ENCODE measurements around the gene SPAG9.

The SPAG9 gene

DNA sequence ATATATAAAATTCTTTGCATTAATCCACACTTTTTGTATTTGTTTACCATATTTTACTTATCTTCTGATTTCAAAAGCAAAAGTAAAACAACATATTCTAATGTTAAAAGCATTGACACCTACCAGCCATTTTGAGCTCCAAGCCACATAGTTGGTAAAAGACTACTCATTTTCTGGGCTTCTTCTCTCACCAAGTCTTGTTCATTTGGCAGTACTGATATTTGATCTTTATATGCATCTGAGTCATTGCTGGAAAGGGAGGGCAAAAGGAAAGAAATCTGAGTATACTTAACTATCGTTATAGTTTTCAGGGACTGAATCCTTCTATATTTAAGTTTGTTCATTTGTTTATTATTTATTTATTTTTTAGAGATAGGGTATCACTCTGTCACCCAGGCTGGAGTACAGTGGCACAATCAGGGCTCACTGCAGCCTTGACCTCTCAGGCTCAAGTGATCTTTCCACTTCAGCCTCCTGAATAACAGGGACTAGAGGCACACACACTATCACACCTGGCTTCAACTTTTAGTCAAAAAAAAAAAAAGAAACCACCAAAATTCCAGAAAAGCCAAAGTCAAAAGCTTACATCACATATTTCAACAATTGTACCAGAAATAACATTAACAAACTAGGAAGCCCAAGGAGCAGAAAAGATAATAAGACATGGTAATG, 133.5 kb downstream of the SPAG9 start:
- TF ChIP-seq, protein P1, sequence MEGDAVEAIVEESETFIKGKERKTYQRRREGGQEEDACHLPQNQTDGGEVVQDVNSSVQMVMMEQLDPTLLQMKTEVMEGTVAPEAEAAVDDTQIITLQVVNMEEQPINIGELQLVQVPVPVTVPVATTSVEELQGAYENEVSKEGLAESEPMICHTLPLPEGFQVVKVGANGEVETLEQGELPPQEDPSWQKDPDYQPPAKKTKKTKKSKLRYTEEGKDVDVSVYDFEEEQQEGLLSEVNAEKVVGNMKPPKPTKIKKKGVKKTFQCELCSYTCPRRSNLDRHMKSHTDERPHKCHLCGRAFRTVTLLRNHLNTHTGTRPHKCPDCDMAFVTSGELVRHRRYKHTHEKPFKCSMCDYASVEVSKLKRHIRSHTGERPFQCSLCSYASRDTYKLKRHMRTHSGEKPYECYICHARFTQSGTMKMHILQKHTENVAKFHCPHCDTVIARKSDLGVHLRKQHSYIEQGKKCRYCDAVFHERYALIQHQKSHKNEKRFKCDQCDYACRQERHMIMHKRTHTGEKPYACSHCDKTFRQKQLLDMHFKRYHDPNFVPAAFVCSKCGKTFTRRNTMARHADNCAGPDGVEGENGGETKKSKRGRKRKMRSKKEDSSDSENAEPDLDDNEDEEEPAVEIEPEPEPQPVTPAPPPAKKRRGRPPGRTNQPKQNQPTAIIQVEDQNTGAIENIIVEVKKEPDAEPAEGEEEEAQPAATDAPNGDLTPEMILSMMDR (IDR thresholded peaks at IDR 0.05; ENCODE audit: poor library complexity, severe bottlenecking) = no peak
- Histone ChIP-seq H3K27me3 (ENCODE audit: insufficient read depth, poor library complexity, severe bottlenecking) (no peaks in the 10 kb centered on the region), H3K4me3 (ENCODE audit: severe bottlenecking) (no peak overlapping the region), H3K27ac (ENCODE audit: poor library complexity, severe bottlenecking) (no peak overlapping the region), H3K4me1 (ENCODE audit: insufficient read depth, poor library complexity, severe bottlenecking) (peaks cover 4% of the 10 kb centered on the region), H3K9me3 (ENCODE audit: severe bottlenecking) (no peaks in the 10 kb centered on the region), H3K36me3 (ENCODE audit: low read depth) (peaks cover 95% of the 10 kb centered on the region)
- ATAC-seq (ENCODE audit: low read depth) (peak; percentile 53; the same call in 1 of the 3 replicates), DNase-seq (ENCODE audit: low spot score) (no peak)

DNA sequence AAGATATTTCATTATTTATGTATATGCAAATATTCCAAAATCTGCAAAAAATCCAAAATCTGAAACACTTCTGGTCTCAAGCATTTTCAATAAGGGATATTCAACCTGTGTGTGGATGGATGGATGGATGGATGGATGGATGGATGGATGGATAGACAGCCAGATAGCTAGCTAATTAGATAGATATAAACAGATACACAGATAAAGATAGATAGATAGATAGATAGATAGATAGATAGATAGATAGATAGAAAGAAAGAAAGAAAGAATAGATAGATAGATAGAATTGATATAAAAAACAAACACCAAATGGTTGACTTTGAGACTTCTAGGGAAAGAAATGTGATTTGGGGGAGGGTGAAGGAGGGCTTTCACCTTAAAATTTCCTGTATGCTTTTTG, 139.4 kb downstream of the SPAG9 start:
- TF ChIP-seq, protein P1 (IDR thresholded peaks at IDR 0.05; ENCODE audit: poor library complexity, severe bottlenecking) = no peak
- Histone ChIP-seq H3K4me3 (ENCODE audit: severe bottlenecking) (no peak overlapping the region), H3K9me3 (ENCODE audit: severe bottlenecking) (no peaks in the 10 kb centered on the region), H3K27ac (ENCODE audit: poor library complexity, severe bottlenecking) (no peak overlapping the region), H3K4me1 (ENCODE audit: insufficient read depth, poor library complexity, severe bottlenecking) (peaks cover 4% of the 10 kb centered on the region), H3K36me3 (ENCODE audit: low read depth) (peaks cover 90% of the 10 kb centered on the region), H3K27me3 (ENCODE audit: insufficient read depth, poor library complexity, severe bottlenecking) (no peaks in the 10 kb centered on the region)
- ATAC-seq (ENCODE audit: low read depth) = no peak
- no peak for DNase-seq (ENCODE audit: low spot score)

DNA sequence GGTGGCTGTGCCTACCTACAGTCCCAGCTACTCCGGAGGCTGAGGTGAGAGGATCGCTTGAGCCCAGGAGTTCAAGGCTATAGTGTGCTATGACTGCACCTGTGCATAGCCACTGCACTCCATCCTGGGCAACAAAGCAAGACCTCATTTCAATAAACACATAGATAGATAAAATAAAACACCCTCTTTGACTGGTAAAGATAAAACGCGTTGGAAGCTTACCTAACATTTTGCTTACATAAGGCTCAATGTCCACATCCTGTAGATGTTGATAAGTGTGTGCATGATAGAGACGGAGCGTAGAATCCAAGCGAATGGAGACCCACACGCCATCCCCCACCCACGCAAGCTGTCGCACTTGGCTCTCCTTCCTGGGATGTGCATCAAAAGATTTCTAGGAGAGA, 141.1 kb downstream of the SPAG9 start:
- Histone ChIP-seq H3K4me3 (ENCODE audit: severe bottlenecking) (no peak overlapping the region), H3K9me3 (ENCODE audit: severe bottlenecking) (no peaks in the 10 kb centered on the region), H3K36me3 (ENCODE audit: low read depth) (peaks cover 90% of the 10 kb centered on the region), H3K27me3 (ENCODE audit: insufficient read depth, poor library complexity, severe bottlenecking) (no peaks in the 10 kb centered on the region), H3K4me1 (ENCODE audit: insufficient read depth, poor library complexity, severe bottlenecking) (peaks cover 4% of the 10 kb centered on the region), H3K27ac (ENCODE audit: poor library complexity, severe bottlenecking) (no peak overlapping the region)
- TF ChIP-seq, protein P1 (IDR thresholded peaks at IDR 0.05; ENCODE audit: poor library complexity, severe bottlenecking) = no peak
- ATAC-seq (ENCODE audit: low read depth) (no peak), DNase-seq (ENCODE audit: low spot score) (no peak)

DNA sequence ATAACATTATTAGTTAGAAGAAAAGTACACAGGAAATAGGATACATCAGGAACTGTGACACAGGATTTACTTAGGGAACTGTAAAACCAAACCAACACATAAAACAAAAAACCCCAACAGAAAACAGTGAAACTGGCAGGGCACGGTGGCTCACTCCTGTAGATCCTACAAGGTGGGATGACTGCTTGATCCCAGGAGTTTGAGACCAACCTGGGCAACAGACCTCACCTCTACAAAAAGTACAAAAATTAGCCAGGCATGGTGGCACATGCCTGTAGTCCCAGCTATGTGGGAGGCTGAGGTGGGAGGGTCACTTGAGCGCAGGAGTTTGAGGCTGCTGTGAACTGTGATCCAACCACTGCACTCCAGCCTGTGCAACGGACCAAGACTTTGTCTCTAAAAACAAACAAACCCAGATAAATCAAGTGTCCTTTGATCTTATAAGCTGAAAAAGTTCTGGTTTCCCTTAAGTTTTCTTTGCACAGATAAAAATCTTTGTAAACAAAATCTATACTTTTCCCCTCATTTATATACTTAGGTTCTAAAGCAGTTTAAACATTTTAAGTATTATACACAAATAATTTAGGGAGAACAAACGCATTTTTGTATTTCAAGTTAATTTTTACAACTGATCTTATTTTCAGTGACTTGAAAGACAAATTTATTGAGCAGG, 143.0 kb downstream of the SPAG9 start:
- DNase-seq (ENCODE audit: low spot score) = no peak
- H3K27me3 ChIP-seq (ENCODE audit: insufficient read depth, poor library complexity, severe bottlenecking) = no peaks in the 10 kb centered on the region
- ATAC-seq (ENCODE audit: low read depth) = no peak
- H3K9me3 ChIP-seq (ENCODE audit: severe bottlenecking) = no peaks in the 10 kb centered on the region
- TF ChIP-seq, protein P1 (IDR thresholded peaks at IDR 0.05; ENCODE audit: poor library complexity, severe bottlenecking) = no peak
- no peak overlapping the region for H3K4me3 ChIP-seq (ENCODE audit: severe bottlenecking)
- H3K27ac ChIP-seq (ENCODE audit: poor library complexity, severe bottlenecking) = no peak overlapping the region
- peaks cover 87% of the 10 kb centered on the region for H3K36me3 ChIP-seq (ENCODE audit: low read depth)
- H3K4me1 ChIP-seq (ENCODE audit: insufficient read depth, poor library complexity, severe bottlenecking) = peaks cover 4% of the 10 kb centered on the region

DNA sequence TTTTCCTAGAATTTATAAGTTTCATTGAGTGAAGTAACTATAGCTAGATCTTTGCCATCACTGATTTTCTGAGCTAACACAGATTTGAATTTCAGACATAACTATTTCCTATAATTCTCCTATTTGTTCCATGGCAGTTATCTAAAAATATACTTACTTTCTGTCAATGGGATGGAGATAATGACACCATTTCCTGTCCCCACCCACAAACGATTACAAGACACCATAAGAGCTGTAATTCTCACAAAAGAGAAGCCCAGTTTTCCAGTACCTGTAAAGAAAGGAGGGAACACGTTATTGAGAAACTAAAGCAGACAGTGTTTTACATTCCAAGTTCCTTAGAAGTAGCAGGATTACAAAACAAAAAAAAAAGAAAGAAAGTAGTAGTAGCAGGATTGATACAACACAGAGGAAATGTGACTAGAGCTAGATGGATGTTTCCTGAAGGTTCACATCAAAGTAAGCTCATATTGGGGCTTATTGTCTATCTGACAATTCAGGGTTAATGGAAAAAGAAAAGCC, 143.7 kb downstream of the SPAG9 start:
- Histone ChIP-seq H3K36me3 (ENCODE audit: low read depth) (peaks cover 81% of the 10 kb centered on the region), H3K4me1 (ENCODE audit: insufficient read depth, poor library complexity, severe bottlenecking) (peaks cover 4% of the 10 kb centered on the region), H3K9me3 (ENCODE audit: severe bottlenecking) (no peaks in the 10 kb centered on the region), H3K27ac (ENCODE audit: poor library complexity, severe bottlenecking) (no peak overlapping the region), H3K27me3 (ENCODE audit: insufficient read depth, poor library complexity, severe bottlenecking) (no peaks in the 10 kb centered on the region), H3K4me3 (ENCODE audit: severe bottlenecking) (no peak overlapping the region)
- DNase-seq (ENCODE audit: low spot score) = no peak
- no peak for ATAC-seq (ENCODE audit: low read depth)
- TF ChIP-seq, protein P1 (IDR thresholded peaks at IDR 0.05; ENCODE audit: poor library complexity, severe bottlenecking) = no peak
